ENCODE results near the gene SORBS1.

The SORBS1 gene

GRCh38 chr10:95540514-95541052, 20.6 kb downstream of the SORBS1 start:
- no peaks in the 10 kb centered on the region for H3K9me3 Mint-ChIP-seq
- H3K4me3 Mint-ChIP-seq, result no peak overlapping the region
- ATAC-seq (replicated peaks) (no peak), DNase-seq (no peak)
- H3K36me3 Mint-ChIP-seq, result no peaks in the 10 kb centered on the region
- H3K27ac Mint-ChIP-seq, result no peak overlapping the region
- peaks cover 9 to 10% of the 10 kb centered on the region in 2 donors for H3K27me3 Mint-ChIP-seq
- no peaks in the 10 kb centered on the region for H3K4me1 Mint-ChIP-seq

- no peaks in the 10 kb centered on the region for H3K36me3 Mint-ChIP-seq
- H3K4me1 Mint-ChIP-seq, result no peaks in the 10 kb centered on the region
- ATAC-seq (replicated peaks) (no peak), DNase-seq (no peak)
- no peak overlapping the region for H3K27ac Mint-ChIP-seq
- H3K4me3 Mint-ChIP-seq, result no peak overlapping the region
- no peaks in the 10 kb centered on the region for H3K9me3 Mint-ChIP-seq
- peaks cover 9 to 10% of the 10 kb centered on the region in 2 donors for H3K27me3 Mint-ChIP-seq
Measured at GRCh38 chr10:95539560-95540284, 21.4 kb downstream of the SORBS1 start.

GRCh38 chr10:95538412-95538811, 22.8 kb downstream of the SORBS1 start:
- ATAC-seq (replicated peaks) (no peak), DNase-seq (no peak)
- Mint-ChIP-seq H3K27ac (no peak overlapping the region), H3K36me3 (no peaks in the 10 kb centered on the region), H3K9me3 (no peaks in the 10 kb centered on the region), H3K27me3 (peaks cover 9 to 10% of the 10 kb centered on the region in 2 donors), H3K4me3 (no peak overlapping the region), H3K4me1 (no peaks in the 10 kb centered on the region)

GRCh38 chr10:95537542-95537927, 23.6 kb downstream of the SORBS1 start:
- H3K9me3 Mint-ChIP-seq, result no peaks in the 10 kb centered on the region
- H3K36me3 Mint-ChIP-seq, result no peaks in the 10 kb centered on the region
- no peak for DNase-seq
- H3K4me3 Mint-ChIP-seq, result no peak overlapping the region
- H3K27me3 Mint-ChIP-seq, result peaks cover 9 to 10% of the 10 kb centered on the region in 2 donors
- H3K4me1 Mint-ChIP-seq, result no peaks in the 10 kb centered on the region
- no peak for ATAC-seq (replicated peaks)
- no peak overlapping the region for H3K27ac Mint-ChIP-seq

GRCh38 chr10:95536894-95537541, 24.2 kb downstream of the SORBS1 start:
- ATAC-seq (replicated peaks) (no peak), DNase-seq (no peak)
- Mint-ChIP-seq H3K9me3 (no peaks in the 10 kb centered on the region), H3K36me3 (no peaks in the 10 kb centered on the region), H3K4me1 (no peaks in the 10 kb centered on the region), H3K4me3 (no peak overlapping the region), H3K27ac (no peak overlapping the region), H3K27me3 (peaks cover 6 to 8% of the 10 kb centered on the region in 2 donors)

- DNase-seq (no peak), ATAC-seq (replicated peaks) (no peak)
- H3K36me3 Mint-ChIP-seq, result no peaks in the 10 kb centered on the region
- H3K27me3 Mint-ChIP-seq, result no peaks in the 10 kb centered on the region
- no peak overlapping the region for H3K4me3 Mint-ChIP-seq
- no peak overlapping the region for H3K27ac Mint-ChIP-seq
- no peaks in the 10 kb centered on the region for H3K9me3 Mint-ChIP-seq
- H3K4me1 Mint-ChIP-seq, result no peaks in the 10 kb centered on the region
Measured at GRCh38 chr10:95536017-95536416, 25.2 kb downstream of the SORBS1 start.

GRCh38 chr10:95535526-95535925, 25.6 kb downstream of the SORBS1 start:
- DNase-seq (no peak), ATAC-seq (replicated peaks) (no peak)
- Mint-ChIP-seq H3K9me3 (no peaks in the 10 kb centered on the region), H3K36me3 (no peaks in the 10 kb centered on the region), H3K27ac (no peak overlapping the region), H3K4me3 (no peak overlapping the region), H3K4me1 (no peaks in the 10 kb centered on the region), H3K27me3 (peaks cover 0 to 4% of the 10 kb centered on the region in 2 donors)

GRCh38 chr10:95533590-95533989, 27.6 kb downstream of the SORBS1 start:
- no peak for DNase-seq
- H3K27ac Mint-ChIP-seq, result no peak overlapping the region
- H3K27me3 Mint-ChIP-seq, result peaks cover 0 to 7% of the 10 kb centered on the region in 2 donors
- no peaks in the 10 kb centered on the region for H3K9me3 Mint-ChIP-seq
- no peak for ATAC-seq (replicated peaks)
- H3K4me3 Mint-ChIP-seq, result no peak overlapping the region
- H3K36me3 Mint-ChIP-seq, result no peaks in the 10 kb centered on the region
- H3K4me1 Mint-ChIP-seq, result no peaks in the 10 kb centered on the region

GRCh38 chr10:95532536-95532935, 28.6 kb downstream of the SORBS1 start:
- no peak for ATAC-seq (replicated peaks)
- Mint-ChIP-seq H3K36me3 (no peaks in the 10 kb centered on the region), H3K27me3 (peaks cover 0 to 12% of the 10 kb centered on the region in 2 donors)

GRCh38 chr10:95531994-95532399, 29.2 kb downstream of the SORBS1 start:
- Mint-ChIP-seq H3K27me3 (peaks cover 0 to 13% of the 10 kb centered on the region in 2 donors), H3K27ac (no peak overlapping the region), H3K9me3 (no peaks in the 10 kb centered on the region), H3K4me3 (no peak overlapping the region), H3K36me3 (no peaks in the 10 kb centered on the region), H3K4me1 (no peaks in the 10 kb centered on the region)
- ATAC-seq (replicated peaks) (peak; percentile 76 to 77), DNase-seq (no peak)

More at GRCh38 chr10:95532536-95532935, 28.6 kb downstream of the SORBS1 start:
- DNase-seq, result no peak
- Mint-ChIP-seq H3K9me3 (no peaks in the 10 kb centered on the region), H3K27ac (no peak overlapping the region), H3K4me1 (no peaks in the 10 kb centered on the region), H3K4me3 (no peak overlapping the region)

GRCh38 chr10:95531058-95531809, 29.9 kb downstream of the SORBS1 start:
- DNase-seq, result no peak
- no peak for ATAC-seq (replicated peaks)
- no peaks in the 10 kb centered on the region for H3K36me3 Mint-ChIP-seq
- H3K27ac Mint-ChIP-seq, result no peak overlapping the region
- no peaks in the 10 kb centered on the region for H3K9me3 Mint-ChIP-seq
- peaks cover 0 to 13% of the 10 kb centered on the region in 2 donors for H3K27me3 Mint-ChIP-seq
- H3K4me3 Mint-ChIP-seq, result no peak overlapping the region
- no peaks in the 10 kb centered on the region for H3K4me1 Mint-ChIP-seq

GRCh38 chr10:95530561-95530960, 30.6 kb downstream of the SORBS1 start:
- Mint-ChIP-seq H3K4me3 (no peak overlapping the region), H3K36me3 (no peaks in the 10 kb centered on the region), H3K9me3 (no peaks in the 10 kb centered on the region), H3K27ac (no peak overlapping the region), H3K4me1 (no peaks in the 10 kb centered on the region), H3K27me3 (peaks cover 0 to 13% of the 10 kb centered on the region in 2 donors)
- ATAC-seq (replicated peaks) (no peak), DNase-seq (no peak)

- Mint-ChIP-seq H3K27me3 (peaks cover 0 to 13% of the 10 kb centered on the region in 2 donors), H3K9me3 (no peaks in the 10 kb centered on the region), H3K4me3 (no peak overlapping the region), H3K36me3 (no peaks in the 10 kb centered on the region), H3K27ac (no peak overlapping the region), H3K4me1 (no peaks in the 10 kb centered on the region)
- DNase-seq (no peak), ATAC-seq (replicated peaks) (no peak)
Measured at GRCh38 chr10:95530029-95530428, 31.1 kb downstream of the SORBS1 start.

- no peaks in the 10 kb centered on the region for H3K4me1 Mint-ChIP-seq
- no peak for DNase-seq
- H3K9me3 Mint-ChIP-seq, result no peaks in the 10 kb centered on the region
Measured at GRCh38 chr10:95526044-95526443, 35.1 kb downstream of the SORBS1 start.

More at GRCh38 chr10:95526044-95526443, 35.1 kb downstream of the SORBS1 start:
- H3K27me3 Mint-ChIP-seq, result peaks cover 9 to 13% of the 10 kb centered on the region in 2 donors
- H3K27ac Mint-ChIP-seq, result no peak overlapping the region
- H3K36me3 Mint-ChIP-seq, result no peaks in the 10 kb centered on the region
- no peak overlapping the region for H3K4me3 Mint-ChIP-seq
- ATAC-seq (replicated peaks), result no peak

Data from stimulated activated naive B cell treated with anti-CD40 and anti-IgM and Interleukin-4, amounts not matched to agents 10 μg/mL and 1 μg/mL and 100 μg/mL, for 72 hours (primary cell).